Right lobe of liver (tissue), 4 donors: Measurements from ENCODE around the gene CNOT6.
"Not testable (repeated sequence)": the region's sequence is repeated elsewhere in the genome, so short reads cannot be mapped to it uniquely, and the experiment has no call there.

Experiments used
- CTCF ChIP-seq, 4 donors: fragments of 200-600 bp in 3 of 4; fragments of 450-650 bp in 1 of 4; IDR thresholded peaks; one replicate each; pipeline versions ENCODE4 v1.5.1 to v1.8.0; 2016 to 2022; ENCODE audit warnings: antibody characterized with exemption in 4 of 4, mild to moderate bottlenecking in 2 of 4
- POLR2A ChIP-seq: fragments of 450-650 bp; IDR thresholded peaks from one replicate; pipeline ENCODE4 v1.6.1; 2017; ENCODE audit warnings: antibody characterized with exemption, mild to moderate bottlenecking
- donor health status: DM: no; HTN: no; CAD: no.
- donor health status: DM: no; HTN: no; CAD: no.
- donor health status: DM: no; HTN: yes; CAD: no.

GRCh38 chr5:180497865-180498264 lies 3.7 kb downstream of the CNOT6 start:
- not testable (repeated sequence) for TF ChIP-seq CTCF (IDR thresholded peaks at IDR 0.05); POLR2A
